B cell (primary cell): Measurements from ENCODE around the gene ASB2. TPM values are rescaled to one million over a fixed set of nuclear protein-coding genes. Genes with fewer than 3 reads are reported as not detected.

ENCODE experiments used
- ATAC-seq: fragments of 200-7000 bp; cut with Tn5 transposase; one replicate; pipeline ENCODE4 v1.10.0; 2021; ENCODE audit warnings: low read depth, mild to moderate bottlenecking, moderate number of reproducible peaks, moderate library complexity
- CTCF ChIA-PET: fragments of 350-600 bp; sonication (Branson Sonifier 250); formaldehyde crosslinking; loops from one replicate; lab custom pipeline; 2021; ENCODE audit warnings: antibody characterized with exemption, inconsistent platforms; lab: Charles Lee
- POLR2A ChIA-PET: fragments of 350-600 bp; sonication (Branson Sonifier 250); formaldehyde crosslinking; loops from one replicate; lab custom pipeline; 2021; ENCODE audit warnings: antibody characterized with exemption; lab: Charles Lee
- DNase-seq: peaks from one replicate; pipeline ENCODE4 v3.0.0; 2013
- H2AFZ ChIP-seq: 2 replicates; pipeline ENCODE4 v1.6.1; 2012; ENCODE audit warnings: mild to moderate bottlenecking, low read depth, low read length; ENCODE audit not compliant: insufficient read depth, poor library complexity, severe bottlenecking
- H3K27ac ChIP-seq, 2 donors: 1 replicate in 1 of 2; 2 replicates in 1 of 2; pipeline ENCODE4 v1.5.1; 2012 to 2013; ENCODE audit warnings: low read length in 2 of 2, mild to moderate bottlenecking in 2 of 2, moderate library complexity in 1 of 2
- H3K27me3 ChIP-seq, 4 experiments: fragments of 200-600 bp in 1 of 4; sonication (generic) in 1 of 4; replicated peaks in 1 of 4; 1 replicate in 2 of 4; 2 replicates in 2 of 4; pipeline versions ENCODE4 v1.6.1 to v1.7.0; 2013 to 2016; ENCODE audit warnings: low read length in 3 of 4, mild to moderate bottlenecking in 2 of 4, mixed read lengths in 1 of 4, moderate library complexity in 1 of 4; ENCODE audit not compliant: insufficient read depth in 4 of 4, control insufficient read depth in 3 of 4; ENCODE audit errors: control extremely low read depth in 1 of 4
- H3K36me3 ChIP-seq, 2 experiments: replicated peaks in 1 of 2; 1 replicate in 1 of 2; 2 replicates in 1 of 2; pipeline versions ENCODE4 v1.6.1 to v1.7.1; 2013; ENCODE audit warnings: low read length in 1 of 2; ENCODE audit not compliant: insufficient read depth in 2 of 2, control insufficient read depth in 1 of 2; ENCODE audit errors: control extremely low read depth in 1 of 2, extremely low read depth in 1 of 2
- H3K4me1 ChIP-seq, 2 donors: fragments of 200-600 bp in 1 of 2; sonication (generic) in 1 of 2; 1 replicate in 1 of 2; 2 replicates in 1 of 2; pipeline versions ENCODE4 v1.5.1 to v1.6.1; 2013 to 2017; ENCODE audit warnings: low read length in 2 of 2; ENCODE audit not compliant: control insufficient read depth in 2 of 2, insufficient read depth in 2 of 2
- H3K4me2 ChIP-seq: replicated peaks from 2 replicates; pipeline ENCODE3; 2012; ENCODE audit warnings: mild to moderate bottlenecking, low read depth, low read length; ENCODE audit not compliant: poor library complexity, severe bottlenecking
- H3K4me3 ChIP-seq, 5 experiments: fragments of 200-600 bp in 1 of 5; sonication (generic) in 1 of 5; 1 replicate in 3 of 5; 2 replicates in 2 of 5; pipeline versions ENCODE4 v1.5.1 to v1.7.0; 2011 to 2016; ENCODE audit warnings: low read length in 4 of 5, mild to moderate bottlenecking in 4 of 5, low read depth in 2 of 5, control low read depth in 1 of 5, moderate library complexity in 1 of 5; ENCODE audit not compliant: insufficient read depth in 1 of 5; ENCODE audit errors: control extremely low read depth in 1 of 5, extremely low read depth in 1 of 5
- H3K79me2 ChIP-seq: fragments of 200-600 bp; sonication (generic); one replicate; pipeline ENCODE4 v1.6.0; 2016; ENCODE audit warnings: low read length; ENCODE audit not compliant: control insufficient read depth, insufficient read depth
- H3K9ac ChIP-seq: fragments of 200-600 bp; sonication (generic); 2 replicates; pipeline ENCODE4 v1.6.1; 2017; ENCODE audit warnings: mild to moderate bottlenecking, low read length, moderate library complexity
- H3K9me3 ChIP-seq, 3 donors: one replicate each; pipeline versions ENCODE4 v1.6.1 to v1.7.1; 2013; ENCODE audit warnings: low read length in 2 of 3; ENCODE audit not compliant: control insufficient read depth in 2 of 3, insufficient read depth in 1 of 3; ENCODE audit errors: control extremely low read depth in 1 of 3
- H4K20me1 ChIP-seq: 2 replicates; pipeline ENCODE4 v1.6.0; 2012; ENCODE audit warnings: mild to moderate bottlenecking, low read length; ENCODE audit not compliant: insufficient read depth, control insufficient read depth, poor library complexity, severe bottlenecking
- H3K27ac Mint-ChIP-seq: one replicate; pipeline ENCODE4 v1.8.0; 2021; ENCODE audit warnings: mixed read lengths
- H3K27me3 Mint-ChIP-seq: one replicate; pipeline ENCODE4 v1.8.0; 2021; ENCODE audit warnings: mixed read lengths
- H3K4me1 Mint-ChIP-seq: one replicate; pipeline ENCODE4 v1.8.0; 2021; ENCODE audit warnings: mixed read lengths
- H3K4me3 Mint-ChIP-seq: one replicate; pipeline ENCODE4 v1.8.0; 2021; ENCODE audit warnings: mixed read lengths
- H3K9me3 Mint-ChIP-seq: one replicate; pipeline ENCODE4 v1.8.0; 2022; ENCODE audit warnings: mixed read lengths; ENCODE audit not compliant: insufficient read depth
- EZH2 ChIP-seq: IDR thresholded peaks from 2 replicates; pipeline ENCODE4 v1.6.1; 2012; ENCODE audit warnings: borderline replicate concordance, low read depth, mild to moderate bottlenecking, moderate library complexity, low read length; ENCODE audit not compliant: insufficient read depth, poor library complexity, severe bottlenecking
- WGBS: methylation state at CpG from one replicate; pipeline ENCODE4 v1.1.5; 2013; ENCODE audit warnings: missing lambda C conversion rate; ENCODE audit not compliant: insufficient coverage; 5-methylcytosine and 5-hydroxymethylcytosine counted together
- intact Hi-C: fragments of 100-400 bp; cut with micrococcal nuclease; formaldehyde crosslinking; loops from one replicate; pipeline ENCODE4 v1.10.0; 2022
- polyA plus RNA-seq: library from polyadenylated mRNA; depleted of rRNA; stranded (reverse); fragments of >200 nt; gene quantifications from 2 replicates; pipeline ENCODE4 v1.2.3, GENCODE V29; 2012
- total RNA-seq, 2 donors: library from RNA; stranded (reverse); fragments of 120-200 nt in 1 of 2; gene quantifications; 1 replicate in 1 of 2; 2 replicates in 1 of 2; pipeline versions ENCODE4 v1.2.3 to v1.2.4, GENCODE V29; 2013 to 2022
- TF ChIP-seq, protein P1 (sequence below): fragments of 200-600 bp; IDR thresholded peaks from one replicate; pipeline ENCODE4 v1.8.0; 2022; ENCODE audit warnings: antibody characterized with exemption, mild to moderate bottlenecking

Gene ASB2
- total and polyA plus RNA-seq, 2 donors (not counting 1 experiment from before 2014, with no cell fraction given) = 1.5 to 2.7 TPM

DNA sequence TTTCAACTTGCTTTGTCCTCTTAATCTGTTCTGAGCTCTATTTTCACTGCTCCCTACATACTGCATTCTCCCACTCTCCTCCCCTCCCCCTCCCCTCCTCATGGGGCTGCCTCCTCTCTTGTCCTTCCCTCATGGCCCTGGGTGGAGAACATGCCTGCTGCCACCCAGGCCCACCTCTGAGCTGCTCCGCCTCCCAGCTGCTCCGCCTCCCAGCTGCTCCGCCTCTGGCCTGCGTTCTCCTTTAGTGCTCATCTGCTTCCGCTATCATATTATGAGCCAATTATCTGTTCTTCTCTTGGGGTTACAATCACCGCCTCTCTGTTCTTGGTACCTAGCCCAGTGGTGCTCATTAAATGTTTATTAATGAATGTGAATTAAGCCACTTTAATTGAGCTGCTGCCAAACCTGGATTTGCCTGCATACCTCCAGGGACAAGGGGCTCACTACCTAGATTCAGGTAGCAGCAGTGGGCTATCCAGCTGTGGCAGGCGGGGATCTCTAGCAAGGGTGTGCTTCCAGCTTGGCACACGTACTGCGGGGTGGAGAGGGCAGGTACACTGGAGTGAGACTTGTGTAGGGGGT, 81.3 kb downstream of the ASB2 start:
- H3K4me1 ChIP-seq = no peaks in the 10 kb centered on the region
- ATAC-seq (no peak), DNase-seq (no peak)
- no peaks in the 10 kb centered on the region for H3K9me3 ChIP-seq
- no peak for TF ChIP-seq EZH2
- TF ChIP-seq, protein P1, sequence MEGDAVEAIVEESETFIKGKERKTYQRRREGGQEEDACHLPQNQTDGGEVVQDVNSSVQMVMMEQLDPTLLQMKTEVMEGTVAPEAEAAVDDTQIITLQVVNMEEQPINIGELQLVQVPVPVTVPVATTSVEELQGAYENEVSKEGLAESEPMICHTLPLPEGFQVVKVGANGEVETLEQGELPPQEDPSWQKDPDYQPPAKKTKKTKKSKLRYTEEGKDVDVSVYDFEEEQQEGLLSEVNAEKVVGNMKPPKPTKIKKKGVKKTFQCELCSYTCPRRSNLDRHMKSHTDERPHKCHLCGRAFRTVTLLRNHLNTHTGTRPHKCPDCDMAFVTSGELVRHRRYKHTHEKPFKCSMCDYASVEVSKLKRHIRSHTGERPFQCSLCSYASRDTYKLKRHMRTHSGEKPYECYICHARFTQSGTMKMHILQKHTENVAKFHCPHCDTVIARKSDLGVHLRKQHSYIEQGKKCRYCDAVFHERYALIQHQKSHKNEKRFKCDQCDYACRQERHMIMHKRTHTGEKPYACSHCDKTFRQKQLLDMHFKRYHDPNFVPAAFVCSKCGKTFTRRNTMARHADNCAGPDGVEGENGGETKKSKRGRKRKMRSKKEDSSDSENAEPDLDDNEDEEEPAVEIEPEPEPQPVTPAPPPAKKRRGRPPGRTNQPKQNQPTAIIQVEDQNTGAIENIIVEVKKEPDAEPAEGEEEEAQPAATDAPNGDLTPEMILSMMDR = no peak
- no peaks in the 10 kb centered on the region for H4K20me1 ChIP-seq
- Mint-ChIP-seq H3K27ac (no peak overlapping the region), H3K4me3 (no peak overlapping the region), H3K9me3 (no peaks in the 10 kb centered on the region), H3K27me3 (peaks cover 27% of the 10 kb centered on the region), H3K4me1 (no peaks in the 10 kb centered on the region)
- H3K4me2 ChIP-seq = no peak overlapping the region
- CTCF ChIA-PET = interaction anchor here (1.1 kb wide), 1 partner anchor 239 kb away, joined by 4 read pairs; no protein-coding TSS in a partner anchor
- no peak overlapping the region for H3K27ac ChIP-seq
- H3K4me3 ChIP-seq = no peak overlapping the region
- H3K9ac ChIP-seq = no peak overlapping the region
- intact Hi-C loops = loop anchor here (10.0 kb wide), 1 partner anchor 240 kb away; no protein-coding TSS in a partner anchor
- H3K36me3 ChIP-seq = no peaks in the 10 kb centered on the region
- H3K79me2 ChIP-seq = no peaks in the 10 kb centered on the region
- peaks cover 0 to 9% (median 1%) of the 10 kb centered on the region in 4 experiments for H3K27me3 ChIP-seq
- WGBS = 87% methylated on average over 7 of the region's 9 CpGs
- H2AFZ ChIP-seq = no peak overlapping the region
- POLR2A ChIA-PET = no interaction called here

DNA sequence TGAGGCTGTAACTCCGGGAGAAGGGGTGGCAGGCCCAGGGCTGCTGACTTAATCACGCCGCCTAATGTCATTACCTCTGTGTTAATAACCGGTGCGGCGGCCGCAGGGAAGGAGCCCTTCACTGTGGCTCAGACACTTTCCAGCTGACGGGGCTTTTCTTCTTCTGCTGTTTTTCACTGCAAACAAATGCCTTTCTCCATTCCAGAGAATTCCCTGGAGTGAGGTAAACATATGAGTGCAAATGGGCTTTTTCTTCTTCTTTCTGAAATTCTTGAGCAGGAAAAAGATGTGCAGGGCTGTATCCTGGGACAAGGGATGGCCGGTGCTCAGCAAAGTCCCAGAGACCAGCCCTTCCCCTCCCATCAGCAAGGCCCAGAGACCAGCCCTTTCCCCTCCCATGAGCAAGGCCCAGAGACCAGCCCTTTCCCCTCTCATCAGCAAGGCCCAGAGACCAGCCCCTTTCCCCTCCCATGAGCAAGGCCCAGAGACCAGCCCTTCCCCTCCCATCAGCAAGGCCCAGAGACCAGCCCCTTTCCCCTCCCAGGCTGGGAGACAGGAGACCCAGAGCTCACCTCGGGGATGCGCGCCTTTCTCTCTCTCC, 82.6 kb downstream of the ASB2 start:
- no peak for ATAC-seq
- Histone ChIP-seq H3K27me3 (peaks cover 0 to 9% (median 1%) of the 10 kb centered on the region in 4 experiments), H3K36me3 (no peaks in the 10 kb centered on the region), H3K27ac (no peak overlapping the region), H3K4me3 (no peak overlapping the region), H4K20me1 (no peaks in the 10 kb centered on the region), H3K9ac (no peak overlapping the region), H2AFZ (no peak overlapping the region), H3K4me2 (no peak overlapping the region), H3K9me3 (no peaks in the 10 kb centered on the region), H3K4me1 (no peaks in the 10 kb centered on the region), H3K79me2 (no peaks in the 10 kb centered on the region)
- POLR2A ChIA-PET = no interaction called here
- no peak for DNase-seq
- no peaks in the 10 kb centered on the region for H3K9me3 Mint-ChIP-seq
- 91% methylated on average over 11 of the region's 12 CpGs for WGBS
- no peak for TF ChIP-seq EZH2
- CTCF ChIA-PET = interaction anchor here (0.6 to 1.6 kb wide), 3 partner anchors 15 to 245 kb away, joined by 3 to 4 read pairs (median 3); no protein-coding TSS in a partner anchor
- no peak overlapping the region for H3K27ac Mint-ChIP-seq
- H3K27me3 Mint-ChIP-seq = peaks cover 29% of the 10 kb centered on the region
- no peak overlapping the region for H3K4me3 Mint-ChIP-seq
- no peaks in the 10 kb centered on the region for H3K4me1 Mint-ChIP-seq
- intact Hi-C loops = loop anchor here (5.0 to 10.0 kb wide), 2 partner anchors 239 to 686 kb away; partner anchors contain the start of genes GON7 and UBR7
